GM21367 (cell line): ENCODE results near the gene GTPBP1.
A peak's percentile ranks its signal among the peaks of the same experiment; 100 is the strongest.

Source experiments
- ATAC-seq: cut with Tn5 transposase; IDR thresholded peaks from one replicate; pipeline ENCODE4 v1.9.1; 2021; ENCODE audit not compliant: unreplicated experiment

Gene GTPBP1

GRCh38 chr22:38739300-38740055 lies 33.7 kb downstream of the GTPBP1 start:
- no peak for ATAC-seq

- no peak for ATAC-seq
Observed at GRCh38 chr22:38740116-38740723, 34.5 kb downstream of the GTPBP1 start.

- ATAC-seq, result no peak
Observed at GRCh38 chr22:38740754-38741153, 35.0 kb downstream of the GTPBP1 start.

- ATAC-seq, result no peak
Observed at GRCh38 chr22:38741166-38741565, 35.4 kb downstream of the GTPBP1 start.

GRCh38 chr22:38741576-38741975 lies 35.8 kb downstream of the GTPBP1 start:
- no peak for ATAC-seq

- ATAC-seq, result no peak
Observed at GRCh38 chr22:38742176-38742942, 36.6 kb downstream of the GTPBP1 start.

GRCh38 chr22:38744981-38745380 lies 39.2 kb downstream of the GTPBP1 start:
- no peak for ATAC-seq

- ATAC-seq, result no peak
Observed at GRCh38 chr22:38745676-38746460, 40.1 kb downstream of the GTPBP1 start.

GRCh38 chr22:38748487-38749136 lies 42.9 kb downstream of the GTPBP1 start:
- ATAC-seq, result no peak

GRCh38 chr22:38750104-38750503 lies 44.4 kb downstream of the GTPBP1 start:
- no peak for ATAC-seq

GRCh38 chr22:38750638-38751037 lies 44.9 kb downstream of the GTPBP1 start:
- ATAC-seq, result no peak

- no peak for ATAC-seq
Observed at GRCh38 chr22:38751066-38751421, 45.3 kb downstream of the GTPBP1 start.

- no peak for ATAC-seq
Observed at GRCh38 chr22:38751422-38752346, 45.9 kb downstream of the GTPBP1 start.

GRCh38 chr22:38753948-38754750 lies 48.4 kb downstream of the GTPBP1 start:
- ATAC-seq, result no peak

GRCh38 chr22:38754751-38755154 lies 49.0 kb downstream of the GTPBP1 start:
- no peak for ATAC-seq

- ATAC-seq, result peak; percentile 8
Observed at GRCh38 chr22:38755155-38755910, 49.6 kb downstream of the GTPBP1 start.

GRCh38 chr22:38755911-38756532 lies 50.3 kb downstream of the GTPBP1 start, which contains the start of gene SUN2:
Gene SUN2 (minus strand): TSS chr22:38755998. CDS start chr22:38752628, 3,370 bp downstream.
- peak; percentile 56 for ATAC-seq
